Measurements from ENCODE around the gene GNL1. TPM values are rescaled to one million over a fixed set of nuclear protein-coding genes. Genes with fewer than 3 reads are reported as not detected.
"Not testable (repeated sequence)": the region's sequence is repeated elsewhere in the genome, so short reads cannot be mapped to it uniquely, and the experiment has no call there.

The GNL1 gene
- total and polyA plus RNA-seq, 4 donors, result 52.6 to 116 (median 75.3) TPM

GRCh38 chr6:30500421-30501355 lies 55.6 kb downstream of the GNL1 start:
- Histone ChIP-seq H3K4me1 (ENCODE audit: control insufficient read depth in 1 of 2, insufficient read depth in 2 of 2, low read length in 2 of 2) (no peaks in the 10 kb centered on the region), H3K9me3 (ENCODE audit: control insufficient read depth, low read length) (no peaks in the 10 kb centered on the region), H3K27me3 (ENCODE audit: control insufficient read depth in 1 of 2, insufficient read depth in 2 of 2, low read length in 1 of 2) (no peaks in the 10 kb centered on the region), H3K36me3 (ENCODE audit: control insufficient read depth in 1 of 2, insufficient read depth in 2 of 2, low read length in 1 of 2) (no peaks in the 10 kb centered on the region), H3K4me3 (ENCODE audit: low read length in 2 of 2) (no peak overlapping the region), H3K27ac (ENCODE audit: low read depth in 1 of 2, low read length in 2 of 2) (no peak overlapping the region)
- 48 to 53% methylated on average over 10 of the region's 10 CpGs for WGBS, 2 donors
- DNase-seq (peak in 1 of 2 donors; percentile 42), ATAC-seq (ENCODE audit: low FRiP score) (no peak)
- intact Hi-C loops (cut with DNase I), result no loop called here

- intact Hi-C loops (cut with DNase I); H3K27ac ChIP-seq (ENCODE audit: low read depth in 1 of 2, low read length in 2 of 2); H3K4me3 ChIP-seq (ENCODE audit: low read length in 2 of 2); H3K9me3 ChIP-seq (ENCODE audit: control insufficient read depth, low read length); H3K27me3 ChIP-seq (ENCODE audit: control insufficient read depth in 1 of 2, insufficient read depth in 2 of 2, low read length in 1 of 2); H3K36me3 ChIP-seq (ENCODE audit: control insufficient read depth in 1 of 2, insufficient read depth in 2 of 2, low read length in 1 of 2); ATAC-seq (ENCODE audit: low FRiP score); H3K4me1 ChIP-seq (ENCODE audit: control insufficient read depth in 1 of 2, insufficient read depth in 2 of 2, low read length in 2 of 2): not testable (repeated sequence)
- 91 to 94% methylated on average over 29 to 37 of the region's 37 CpGs for WGBS, 2 donors
- peak in 1 of 2 donors; percentile 44 for DNase-seq
These were observed 57.6 kb downstream of the GNL1 start for GRCh38 chr6:30498705-30499104.

GRCh38 chr6:30497714-30498113 lies 58.6 kb downstream of the GNL1 start:
- Histone ChIP-seq H3K27me3 (ENCODE audit: control insufficient read depth in 1 of 2, insufficient read depth in 2 of 2, low read length in 1 of 2) (no peaks in the 10 kb centered on the region), H3K4me1 (ENCODE audit: control insufficient read depth in 1 of 2, insufficient read depth in 2 of 2, low read length in 2 of 2) (no peaks in the 10 kb centered on the region), H3K4me3 (ENCODE audit: low read length in 2 of 2) (no peak overlapping the region), H3K9me3 (ENCODE audit: control insufficient read depth, low read length) (no peaks in the 10 kb centered on the region), H3K36me3 (ENCODE audit: control insufficient read depth in 1 of 2, insufficient read depth in 2 of 2, low read length in 1 of 2) (no peaks in the 10 kb centered on the region), H3K27ac (ENCODE audit: low read depth in 1 of 2, low read length in 2 of 2) (no peak overlapping the region)
- DNase-seq (no peak), ATAC-seq (ENCODE audit: low FRiP score) (no peak)
- WGBS, 2 donors, result 78 to 82% methylated on average over 3 of the region's 3 CpGs
- intact Hi-C loops (cut with DNase I), result no loop called here

- H3K27ac ChIP-seq (ENCODE audit: low read depth in 1 of 2, low read length in 2 of 2); H3K9me3 ChIP-seq (ENCODE audit: control insufficient read depth, low read length); H3K36me3 ChIP-seq (ENCODE audit: control insufficient read depth in 1 of 2, insufficient read depth in 2 of 2, low read length in 1 of 2); H3K27me3 ChIP-seq (ENCODE audit: control insufficient read depth in 1 of 2, insufficient read depth in 2 of 2, low read length in 1 of 2); H3K4me3 ChIP-seq (ENCODE audit: low read length in 2 of 2); ATAC-seq (ENCODE audit: low FRiP score); H3K4me1 ChIP-seq (ENCODE audit: control insufficient read depth in 1 of 2, insufficient read depth in 2 of 2, low read length in 2 of 2); DNase-seq; intact Hi-C loops (cut with DNase I): not testable (repeated sequence)
- WGBS, 2 donors, result 92 to 94% methylated on average over 5 of the region's 5 CpGs
These were observed 59.1 kb downstream of the GNL1 start for GRCh38 chr6:30497261-30497599.

GRCh38 chr6:30495993-30496392 lies 60.3 kb downstream of the GNL1 start:
- Histone ChIP-seq H3K4me1 (ENCODE audit: control insufficient read depth in 1 of 2, insufficient read depth in 2 of 2, low read length in 2 of 2) (no peaks in the 10 kb centered on the region), H3K9me3 (ENCODE audit: control insufficient read depth, low read length) (no peaks in the 10 kb centered on the region), H3K36me3 (ENCODE audit: control insufficient read depth in 1 of 2, insufficient read depth in 2 of 2, low read length in 1 of 2) (peaks cover under 1 to 5% of the 10 kb centered on the region in 2 donors), H3K27me3 (ENCODE audit: control insufficient read depth in 1 of 2, insufficient read depth in 2 of 2, low read length in 1 of 2) (no peaks in the 10 kb centered on the region), H3K27ac (ENCODE audit: low read depth in 1 of 2, low read length in 2 of 2) (no peak overlapping the region), H3K4me3 (ENCODE audit: low read length in 2 of 2) (no peak overlapping the region)
- intact Hi-C loops (cut with DNase I), result no loop called here
- no peak for ATAC-seq (ENCODE audit: low FRiP score)
- 88 to 91% methylated on average over 4 of the region's 4 CpGs for WGBS, 2 donors
- no peak for DNase-seq

GRCh38 chr6:30495060-30495459 lies 61.2 kb downstream of the GNL1 start:
- DNase-seq; H3K27ac ChIP-seq (ENCODE audit: low read depth in 1 of 2, low read length in 2 of 2); H3K4me1 ChIP-seq (ENCODE audit: control insufficient read depth in 1 of 2, insufficient read depth in 2 of 2, low read length in 2 of 2); H3K27me3 ChIP-seq (ENCODE audit: control insufficient read depth in 1 of 2, insufficient read depth in 2 of 2, low read length in 1 of 2); H3K36me3 ChIP-seq (ENCODE audit: control insufficient read depth in 1 of 2, insufficient read depth in 2 of 2, low read length in 1 of 2); intact Hi-C loops (cut with DNase I); H3K4me3 ChIP-seq (ENCODE audit: low read length in 2 of 2); H3K9me3 ChIP-seq (ENCODE audit: control insufficient read depth, low read length); ATAC-seq (ENCODE audit: low FRiP score): not testable (repeated sequence)
- WGBS, 2 donors, result 85 to 86% methylated on average over 4 of the region's 4 CpGs

GRCh38 chr6:30494291-30494861 lies 61.9 kb downstream of the GNL1 start:
- intact Hi-C loops (cut with DNase I), result no loop called here
- Histone ChIP-seq H3K9me3 (ENCODE audit: control insufficient read depth, low read length) (no peaks in the 10 kb centered on the region), H3K4me3 (ENCODE audit: low read length in 2 of 2) (no peak overlapping the region), H3K27ac (ENCODE audit: low read depth in 1 of 2, low read length in 2 of 2) (no peak overlapping the region), H3K36me3 (ENCODE audit: control insufficient read depth in 1 of 2, insufficient read depth in 2 of 2, low read length in 1 of 2) (peaks cover 4 to 5% of the 10 kb centered on the region in 2 donors), H3K27me3 (ENCODE audit: control insufficient read depth in 1 of 2, insufficient read depth in 2 of 2, low read length in 1 of 2) (no peaks in the 10 kb centered on the region), H3K4me1 (ENCODE audit: control insufficient read depth in 1 of 2, insufficient read depth in 2 of 2, low read length in 2 of 2) (no peaks in the 10 kb centered on the region)
- ATAC-seq (ENCODE audit: low FRiP score) (no peak), DNase-seq (no peak)
- WGBS, 2 donors, result 87 to 88% methylated on average over 8 of the region's 8 CpGs

GRCh38 chr6:30493643-30494250 lies 62.5 kb downstream of the GNL1 start:
- Histone ChIP-seq H3K9me3 (ENCODE audit: control insufficient read depth, low read length) (no peaks in the 10 kb centered on the region), H3K27me3 (ENCODE audit: control insufficient read depth in 1 of 2, insufficient read depth in 2 of 2, low read length in 1 of 2) (no peaks in the 10 kb centered on the region), H3K36me3 (ENCODE audit: control insufficient read depth in 1 of 2, insufficient read depth in 2 of 2, low read length in 1 of 2) (peaks cover 4 to 5% of the 10 kb centered on the region in 2 donors), H3K4me1 (ENCODE audit: control insufficient read depth in 1 of 2, insufficient read depth in 2 of 2, low read length in 2 of 2) (no peaks in the 10 kb centered on the region), H3K4me3 (ENCODE audit: low read length in 2 of 2) (no peak overlapping the region), H3K27ac (ENCODE audit: low read depth in 1 of 2, low read length in 2 of 2) (no peak overlapping the region)
- DNase-seq (peak in 1 of 2 donors; percentile 38), ATAC-seq (ENCODE audit: low FRiP score) (no peak)
- intact Hi-C loops (cut with DNase I), result no loop called here
- WGBS, 2 donors, result 70 to 72% methylated on average over 8 of the region's 8 CpGs
